Measurements from ENCODE around the gene IER2.

DNA sequence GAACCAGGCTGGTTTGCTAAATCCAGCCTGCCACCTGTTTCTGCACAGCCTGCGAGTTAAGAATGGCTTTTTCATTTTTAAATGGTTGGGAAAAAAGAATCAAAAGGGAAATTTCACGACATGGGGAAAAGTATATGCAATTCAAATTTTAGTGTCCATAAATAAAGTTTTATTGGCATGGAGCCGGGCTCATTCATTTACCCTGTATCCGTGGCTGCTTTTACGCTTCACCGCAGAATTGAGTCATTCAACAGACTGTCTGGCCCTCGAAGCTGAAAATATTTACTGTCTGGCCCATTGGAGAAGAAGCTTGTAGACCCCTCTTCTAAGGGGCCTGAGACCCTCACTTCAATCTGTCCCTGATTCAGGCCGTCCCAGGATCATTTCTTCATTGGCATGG, 26.1 kb downstream of the IER2 start:
- no peak for TF ChIP-seq POLR2A (IDR thresholded peaks at IDR 0.05; ENCODE audit: low read length)
- TF ChIP-seq GATA1 (IDR thresholded peaks at IDR 0.05; ENCODE audit: low read depth, low read length), result no peak
